ENCODE results near the gene SYP.
A peak's percentile ranks its signal among the peaks of the same experiment; 100 is the strongest.

SYP gene

DNA sequence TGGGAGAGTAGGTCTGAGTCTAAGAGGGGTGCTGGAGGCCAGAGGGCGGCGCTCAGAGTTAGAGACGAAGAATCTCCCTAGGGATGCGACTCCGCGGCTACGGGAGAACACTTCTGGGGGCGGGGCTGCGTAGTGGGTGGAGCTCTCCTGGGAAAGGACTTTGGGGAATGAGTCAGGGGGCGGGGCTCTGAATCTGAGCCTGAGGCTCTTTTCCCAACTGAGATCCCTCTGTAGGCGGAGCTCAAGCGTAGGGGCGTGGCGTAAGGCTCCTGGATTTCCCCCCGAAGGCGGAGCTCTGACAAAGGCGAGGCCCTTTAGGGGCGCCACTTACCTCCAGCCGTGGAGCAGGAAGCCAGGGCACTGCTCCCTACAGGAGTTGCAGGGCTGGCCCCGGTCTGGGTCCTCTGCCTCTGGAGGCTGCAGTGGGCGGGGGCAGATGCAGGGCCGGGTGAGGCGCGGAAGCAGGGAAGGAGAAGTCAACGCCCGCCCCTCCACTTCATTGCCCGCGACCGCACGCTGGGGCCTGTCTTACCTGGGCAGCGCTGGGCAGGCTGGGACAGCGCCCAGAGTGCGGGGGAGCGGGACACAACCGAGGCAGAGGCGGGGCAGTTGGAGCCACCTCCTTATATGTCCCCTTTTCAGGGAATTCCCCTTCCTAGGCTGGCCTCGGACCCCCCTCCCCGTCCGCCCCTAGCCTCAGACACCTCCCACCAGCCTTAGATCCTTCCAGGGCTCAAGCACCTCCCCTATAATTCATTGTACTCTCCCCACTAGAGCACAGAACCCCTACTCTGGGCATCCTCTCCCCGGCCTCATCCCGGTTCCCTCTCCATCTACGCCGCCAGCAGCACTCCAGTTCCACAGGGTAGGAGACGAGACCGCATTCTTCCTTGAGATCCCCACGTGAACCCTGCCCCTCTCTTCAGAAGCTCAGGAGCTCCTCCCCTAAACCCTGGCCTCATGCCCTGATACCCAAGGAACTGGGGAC is 15.4 kb downstream of the SYP start (continued):
- TF ChIP-seq KLF8 (tag by site-specific recombination; IDR thresholded peaks at IDR 0.05) (no peak; the same call in 1 of the 2 replicates), ZNF155 (tag by site-specific recombination; IDR thresholded peaks at IDR 0.05) (no peak), ZNF529 (tag by site-specific recombination; IDR thresholded peaks at IDR 0.05; ENCODE audit: insufficient replicate concordance) (no peak), HOXD13 (CRISPR knock-in tag; IDR thresholded peaks at IDR 0.05; ENCODE audit: borderline replicate concordance) (no peak), ZNF266 (tag by site-specific recombination; IDR thresholded peaks at IDR 0.05; ENCODE audit: low read depth) (no peak), ZFP69B (tag by site-specific recombination; IDR thresholded peaks at IDR 0.05) (0 out of 2 replicates have a peak, but pooled peaks have one; percentile 18), ZNF830 (tag by site-specific recombination; IDR thresholded peaks at IDR 0.05; ENCODE audit: low read depth) (no peak), ZNF558 (tag by site-specific recombination; IDR thresholded peaks at IDR 0.05) (no peak), ZSCAN23 (tag by site-specific recombination; IDR thresholded peaks at IDR 0.05) (no peak), ZNF26 (tag by site-specific recombination; IDR thresholded peaks at IDR 0.05) (no peak), ZBTB21 (tag by site-specific recombination; IDR thresholded peaks at IDR 0.05) (no peak), ZNF677 (tag by site-specific recombination; IDR thresholded peaks at IDR 0.05) (no peak), TRIM28 (IDR thresholded peaks at IDR 0.05; ENCODE audit: borderline replicate concordance, low read length) (no peak), ZIC2 (tag by site-specific recombination; IDR thresholded peaks at IDR 0.05) (peak; percentile 67), SP3 (tag by site-specific recombination; IDR thresholded peaks at IDR 0.05) (peak; percentile 84), CTCF (tag by site-specific recombination; IDR thresholded peaks at IDR 0.05) (no peak), HIC1 (tag by site-specific recombination; IDR thresholded peaks at IDR 0.05) (peak; percentile 76), ZNF112 (tag by site-specific recombination; IDR thresholded peaks at IDR 0.05) (no peak), RBAK (tag by site-specific recombination; IDR thresholded peaks at IDR 0.05) (no peak), ZNF768 (tag by site-specific recombination; IDR thresholded peaks at IDR 0.05) (no peak), ZNF416 (tag by site-specific recombination; IDR thresholded peaks at IDR 0.05) (no peak), ZNF350 (tag by site-specific recombination; IDR thresholded peaks at IDR 0.05) (no peak), ZNF211 (tag by site-specific recombination; IDR thresholded peaks at IDR 0.05; ENCODE audit: low read depth) (no peak), SCRT2 (tag by site-specific recombination; IDR thresholded peaks at IDR 0.05) (no peak), ZNF391 (tag by site-specific recombination; IDR thresholded peaks at IDR 0.05; ENCODE audit: borderline replicate concordance, low read depth) (no peak), REPIN1 (tag by site-specific recombination; IDR thresholded peaks at IDR 0.05; ENCODE audit: low read depth) (no peak)
- TF ChIP-seq, protein P1, sequence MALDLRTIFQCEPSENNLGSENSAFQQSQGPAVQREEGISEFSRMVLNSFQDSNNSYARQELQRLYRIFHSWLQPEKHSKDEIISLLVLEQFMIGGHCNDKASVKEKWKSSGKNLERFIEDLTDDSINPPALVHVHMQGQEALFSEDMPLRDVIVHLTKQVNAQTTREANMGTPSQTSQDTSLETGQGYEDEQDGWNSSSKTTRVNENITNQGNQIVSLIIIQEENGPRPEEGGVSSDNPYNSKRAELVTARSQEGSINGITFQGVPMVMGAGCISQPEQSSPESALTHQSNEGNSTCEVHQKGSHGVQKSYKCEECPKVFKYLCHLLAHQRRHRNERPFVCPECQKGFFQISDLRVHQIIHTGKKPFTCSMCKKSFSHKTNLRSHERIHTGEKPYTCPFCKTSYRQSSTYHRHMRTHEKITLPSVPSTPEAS (tag by site-specific recombination; IDR thresholded peaks at IDR 0.05) = no peak
- TF ChIP-seq, protein P2, sequence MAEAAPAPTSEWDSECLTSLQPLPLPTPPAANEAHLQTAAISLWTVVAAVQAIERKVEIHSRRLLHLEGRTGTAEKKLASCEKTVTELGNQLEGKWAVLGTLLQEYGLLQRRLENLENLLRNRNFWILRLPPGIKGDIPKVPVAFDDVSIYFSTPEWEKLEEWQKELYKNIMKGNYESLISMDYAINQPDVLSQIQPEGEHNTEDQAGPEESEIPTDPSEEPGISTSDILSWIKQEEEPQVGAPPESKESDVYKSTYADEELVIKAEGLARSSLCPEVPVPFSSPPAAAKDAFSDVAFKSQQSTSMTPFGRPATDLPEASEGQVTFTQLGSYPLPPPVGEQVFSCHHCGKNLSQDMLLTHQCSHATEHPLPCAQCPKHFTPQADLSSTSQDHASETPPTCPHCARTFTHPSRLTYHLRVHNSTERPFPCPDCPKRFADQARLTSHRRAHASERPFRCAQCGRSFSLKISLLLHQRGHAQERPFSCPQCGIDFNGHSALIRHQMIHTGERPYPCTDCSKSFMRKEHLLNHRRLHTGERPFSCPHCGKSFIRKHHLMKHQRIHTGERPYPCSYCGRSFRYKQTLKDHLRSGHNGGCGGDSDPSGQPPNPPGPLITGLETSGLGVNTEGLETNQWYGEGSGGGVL (tag by site-specific recombination; IDR thresholded peaks at IDR 0.05) = peak; percentile 80
- TF ChIP-seq, protein P3, sequence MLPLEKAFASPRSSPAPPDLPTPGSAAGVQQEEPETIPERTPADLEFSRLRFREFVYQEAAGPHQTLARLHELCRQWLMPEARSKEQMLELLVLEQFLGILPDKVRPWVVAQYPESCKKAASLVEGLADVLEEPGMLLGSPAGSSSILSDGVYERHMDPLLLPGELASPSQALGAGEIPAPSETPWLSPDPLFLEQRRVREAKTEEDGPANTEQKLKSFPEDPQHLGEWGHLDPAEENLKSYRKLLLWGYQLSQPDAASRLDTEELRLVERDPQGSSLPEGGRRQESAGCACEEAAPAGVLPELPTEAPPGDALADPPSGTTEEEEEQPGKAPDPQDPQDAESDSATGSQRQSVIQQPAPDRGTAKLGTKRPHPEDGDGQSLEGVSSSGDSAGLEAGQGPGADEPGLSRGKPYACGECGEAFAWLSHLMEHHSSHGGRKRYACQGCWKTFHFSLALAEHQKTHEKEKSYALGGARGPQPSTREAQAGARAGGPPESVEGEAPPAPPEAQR (tag by site-specific recombination; IDR thresholded peaks at IDR 0.05) = no peak
